ENCODE results near the gene POU6F2.

The POU6F2 gene

GRCh38 chr7:39293056-39293823, 315.5 kb downstream of the POU6F2 start:
- no peaks in the 10 kb centered on the region for H3K9me3 ChIP-seq (ENCODE audit: control insufficient read depth, insufficient read depth, low read length)
- no peaks in the 10 kb centered on the region for H4K20me1 ChIP-seq (ENCODE audit: control insufficient read depth, insufficient read depth, low read depth, low read length)

GRCh38 chr7:39294022-39294421, 316.3 kb downstream of the POU6F2 start:
- no peak overlapping the region for H3K4me3 ChIP-seq (ENCODE audit: low read length)
- H3K27ac ChIP-seq (ENCODE audit: low read depth, low read length): no peak overlapping the region
- H3K27me3 ChIP-seq (ENCODE audit: control insufficient read depth, low read length): 0 out of 2 replicates have a peak, but pooled peaks cover 3% of the 10 kb centered on the region
- no peaks in the 10 kb centered on the region for H3K9me2 ChIP-seq (replicated peaks; ENCODE audit: control insufficient read depth, low read length)
- no peaks in the 10 kb centered on the region for H3K9me3 ChIP-seq (ENCODE audit: control insufficient read depth, insufficient read depth, low read length)
- no peaks in the 10 kb centered on the region for H3K79me2 ChIP-seq (ENCODE audit: control insufficient read depth, low read length)
- no peak overlapping the region for H3K4me2 ChIP-seq (ENCODE audit: low read length)
- H4K20me1 ChIP-seq (ENCODE audit: control insufficient read depth, insufficient read depth, low read depth, low read length): no peaks in the 10 kb centered on the region
- H3F3A ChIP-seq (ENCODE audit: control insufficient read depth, insufficient read depth): no peaks in the 10 kb centered on the region
- no peaks in the 10 kb centered on the region for H3K4me1 ChIP-seq (ENCODE audit: control insufficient read depth, low read length)
- no peak for TF ChIP-seq CTCF (IDR thresholded peaks at IDR 0.05; ENCODE audit: low read depth, low read length, poor library complexity, severe bottlenecking)
- TF ChIP-seq EZH2phosphoT487 (IDR thresholded peaks at IDR 0.05; ENCODE audit: borderline replicate concordance, low read length): no peak
- no peaks in the 10 kb centered on the region for H3K36me3 ChIP-seq (ENCODE audit: control insufficient read depth, low read length)

More at GRCh38 chr7:39293056-39293823, 315.5 kb downstream of the POU6F2 start:
- Histone ChIP-seq H3K27ac (ENCODE audit: low read depth, low read length) (no peak overlapping the region), H3K36me3 (ENCODE audit: control insufficient read depth, low read length) (no peaks in the 10 kb centered on the region), H3K4me3 (ENCODE audit: low read length) (no peak overlapping the region), H3F3A (ENCODE audit: control insufficient read depth, insufficient read depth) (no peaks in the 10 kb centered on the region), H3K27me3 (ENCODE audit: control insufficient read depth, low read length) (0 out of 2 replicates have a peak, but pooled peaks cover 4% of the 10 kb centered on the region), H3K9me2 (replicated peaks; ENCODE audit: control insufficient read depth, low read length) (no peaks in the 10 kb centered on the region), H3K4me2 (ENCODE audit: low read length) (no peak overlapping the region), H3K4me1 (ENCODE audit: control insufficient read depth, low read length) (no peaks in the 10 kb centered on the region), H3K79me2 (ENCODE audit: control insufficient read depth, low read length) (no peaks in the 10 kb centered on the region)
- TF ChIP-seq EZH2phosphoT487 (IDR thresholded peaks at IDR 0.05; ENCODE audit: borderline replicate concordance, low read length) (no peak), CTCF (IDR thresholded peaks at IDR 0.05; ENCODE audit: low read depth, low read length, poor library complexity, severe bottlenecking) (no peak)

- Histone ChIP-seq H3K9me3 (ENCODE audit: control insufficient read depth, insufficient read depth, low read length) (no peaks in the 10 kb centered on the region), H3K36me3 (ENCODE audit: control insufficient read depth, low read length) (no peaks in the 10 kb centered on the region), H3K4me2 (ENCODE audit: low read length) (no peak overlapping the region), H4K20me1 (ENCODE audit: control insufficient read depth, insufficient read depth, low read depth, low read length) (no peaks in the 10 kb centered on the region), H3K27ac (ENCODE audit: low read depth, low read length) (no peak overlapping the region), H3K9me2 (replicated peaks; ENCODE audit: control insufficient read depth, low read length) (no peaks in the 10 kb centered on the region), H3F3A (ENCODE audit: control insufficient read depth, insufficient read depth) (no peaks in the 10 kb centered on the region), H3K27me3 (ENCODE audit: control insufficient read depth, low read length) (no peaks in the 10 kb centered on the region), H3K79me2 (ENCODE audit: control insufficient read depth, low read length) (no peaks in the 10 kb centered on the region), H3K4me3 (ENCODE audit: low read length) (no peak overlapping the region), H3K4me1 (ENCODE audit: control insufficient read depth, low read length) (no peaks in the 10 kb centered on the region)
- TF ChIP-seq EZH2phosphoT487 (IDR thresholded peaks at IDR 0.05; ENCODE audit: borderline replicate concordance, low read length) (no peak), CTCF (IDR thresholded peaks at IDR 0.05; ENCODE audit: low read depth, low read length, poor library complexity, severe bottlenecking) (no peak)
Measured at GRCh38 chr7:39295796-39296195, 318.1 kb downstream of the POU6F2 start.

All from DOHH2 (cell line).